HG03108 (cell line): Measurements from ENCODE around the gene ABLIM3.
"Not testable (repeated sequence)": the region's sequence is repeated elsewhere in the genome, so short reads cannot be mapped to it uniquely, and the experiment has no call there.

Source experiments
- ATAC-seq: cut with Tn5 transposase; IDR thresholded peaks from one replicate; pipeline ENCODE4 v1.9.1; 2021; ENCODE audit warnings: moderate library complexity; ENCODE audit not compliant: unreplicated experiment

The ABLIM3 gene

GRCh38 chr5:149251546-149251945 is 110.3 kb downstream of the ABLIM3 start:
- no peak for ATAC-seq

DNA sequence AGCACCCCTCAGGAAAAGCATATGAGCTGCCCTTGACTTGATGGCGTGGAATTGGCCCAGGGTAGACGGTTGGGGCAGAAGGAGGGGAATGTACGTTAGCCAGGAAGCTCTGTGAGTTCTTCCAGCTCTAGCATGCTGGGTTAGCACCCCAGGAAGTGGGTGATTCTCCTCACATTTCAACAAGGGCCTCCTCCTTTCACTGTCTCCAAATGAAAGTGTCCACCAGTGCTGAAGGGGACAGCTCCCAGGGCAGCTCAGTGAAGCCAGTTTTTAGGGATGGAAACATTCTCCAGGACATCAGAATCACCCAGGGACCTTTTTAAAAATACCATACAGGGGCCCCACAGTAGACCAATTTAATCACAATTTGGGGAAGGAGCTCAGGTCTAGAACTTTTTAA is 113.2 kb downstream of the ABLIM3 start:
- ATAC-seq, result no peak

GRCh38 chr5:149256451-149256850 is 115.2 kb downstream of the ABLIM3 start:
- no peak for ATAC-seq

- no peak for ATAC-seq
These were observed 115.8 kb downstream of the ABLIM3 start for GRCh38 chr5:149257131-149257530.

- ATAC-seq, result no peak
These were observed 116.8 kb downstream of the ABLIM3 start for GRCh38 chr5:149257889-149258705.

DNA sequence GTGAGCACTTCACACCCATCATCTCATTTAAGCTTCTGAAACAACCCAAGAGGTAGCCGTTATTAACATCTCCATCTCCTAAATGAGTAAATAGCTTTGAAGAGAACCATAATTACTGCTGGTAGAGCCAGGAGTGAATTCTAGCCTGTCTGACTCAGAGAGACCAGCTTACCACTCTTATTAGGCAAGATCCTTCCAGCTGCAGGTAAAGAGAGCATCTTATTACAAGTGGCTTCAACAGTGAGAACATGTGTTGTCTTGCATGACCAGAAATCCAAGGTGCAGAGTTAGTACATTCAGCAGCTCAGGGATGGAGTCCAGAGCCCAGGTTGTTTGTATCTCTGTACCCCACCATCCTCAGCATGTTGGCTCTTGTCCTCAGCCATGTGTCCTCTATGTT is 119.5 kb downstream of the ABLIM3 start:
- ATAC-seq, result no peak

GRCh38 chr5:149261246-149261645 is 120.0 kb downstream of the ABLIM3 start:
- ATAC-seq, result no peak

- no peak for ATAC-seq
These were observed 121.0 kb downstream of the ABLIM3 start for GRCh38 chr5:149262315-149262714.

GRCh38 chr5:149264439-149265067 is 123.3 kb downstream of the ABLIM3 start:
- peak; percentile 85 for ATAC-seq

- ATAC-seq, result no peak
These were observed 123.8 kb downstream of the ABLIM3 start for GRCh38 chr5:149265068-149265465.

DNA sequence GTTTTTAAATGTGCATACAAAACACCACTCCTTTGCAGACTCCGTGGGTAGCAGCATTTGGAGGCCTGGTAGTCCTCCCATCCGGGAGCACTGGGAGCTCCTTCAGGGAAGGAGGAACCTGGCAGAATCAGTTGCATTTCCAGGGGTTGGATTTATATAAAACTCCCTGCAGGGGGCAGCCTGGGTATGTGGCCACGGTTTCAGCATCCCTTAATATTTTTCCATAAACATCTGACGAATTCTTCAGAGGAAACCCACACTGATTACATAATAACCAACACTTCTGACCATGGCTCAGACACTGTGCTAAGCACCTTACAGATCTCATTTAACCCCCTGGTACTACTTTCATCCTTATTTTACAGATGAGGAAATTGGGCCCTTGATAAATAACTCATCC is 124.3 kb downstream of the ABLIM3 start:
- ATAC-seq, result no peak

DNA sequence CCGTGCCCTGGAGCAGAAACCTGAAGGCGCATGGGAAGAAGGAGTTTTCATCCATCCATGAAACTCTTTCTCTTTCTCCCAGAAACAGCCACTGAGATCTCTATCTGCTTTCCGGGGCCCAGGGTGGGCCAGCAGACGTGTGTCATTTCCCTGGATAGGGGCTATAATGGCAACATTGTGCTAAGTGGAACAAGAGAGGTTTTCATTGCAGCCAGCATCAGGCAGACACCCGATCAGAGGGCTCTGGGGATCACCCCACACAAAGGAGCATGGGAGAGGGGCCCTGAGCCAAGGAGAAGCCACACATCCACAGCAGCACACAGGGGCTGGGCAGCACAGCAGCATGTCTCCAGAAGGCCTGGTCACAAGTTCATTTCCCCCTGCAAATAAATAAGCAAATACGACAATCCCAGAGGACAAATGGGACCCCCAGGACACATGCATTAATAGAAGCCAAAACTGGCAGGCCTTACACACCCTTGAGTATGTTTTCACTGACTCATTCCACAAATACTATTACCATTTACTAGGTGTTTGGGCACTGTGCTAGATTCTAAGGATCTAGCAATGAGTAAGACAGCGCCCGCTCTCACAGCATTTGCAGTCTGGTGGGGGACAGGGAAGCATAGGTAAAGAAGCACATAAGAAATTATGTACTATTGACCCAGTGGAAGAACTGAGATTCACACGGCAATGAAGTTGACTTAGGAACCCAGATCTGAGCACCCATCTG is 126.1 kb downstream of the ABLIM3 start:
- ATAC-seq, result no peak

DNA sequence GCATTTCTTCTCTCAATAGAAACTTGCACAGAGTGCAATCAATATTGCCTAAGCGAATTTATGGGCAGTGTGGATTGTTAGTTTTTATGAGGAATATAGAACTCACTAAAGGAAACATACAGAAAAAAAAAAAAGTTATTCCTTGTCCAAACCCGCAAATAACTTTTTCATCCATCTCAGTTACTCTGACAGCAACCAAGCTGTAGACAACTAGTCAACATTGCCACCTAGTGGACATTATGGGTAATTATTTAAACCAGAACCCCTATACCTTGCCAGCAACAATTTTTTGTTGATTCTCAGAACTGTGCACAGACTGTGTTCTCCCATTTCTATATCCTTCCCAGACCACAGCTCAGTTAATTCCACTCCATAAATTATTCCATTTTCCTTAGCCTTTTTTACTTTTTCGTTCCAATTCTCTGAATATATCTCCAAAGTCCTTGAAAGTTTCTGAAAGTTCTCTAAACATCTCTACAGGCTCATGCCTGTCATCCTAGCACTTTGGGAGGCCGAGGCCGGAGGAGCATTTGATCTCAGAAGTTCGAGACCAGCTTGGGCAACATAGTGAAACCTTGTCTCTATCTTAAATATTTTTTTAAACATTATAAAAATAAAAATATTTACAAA is 127.8 kb downstream of the ABLIM3 start:
- ATAC-seq, result no peak

DNA sequence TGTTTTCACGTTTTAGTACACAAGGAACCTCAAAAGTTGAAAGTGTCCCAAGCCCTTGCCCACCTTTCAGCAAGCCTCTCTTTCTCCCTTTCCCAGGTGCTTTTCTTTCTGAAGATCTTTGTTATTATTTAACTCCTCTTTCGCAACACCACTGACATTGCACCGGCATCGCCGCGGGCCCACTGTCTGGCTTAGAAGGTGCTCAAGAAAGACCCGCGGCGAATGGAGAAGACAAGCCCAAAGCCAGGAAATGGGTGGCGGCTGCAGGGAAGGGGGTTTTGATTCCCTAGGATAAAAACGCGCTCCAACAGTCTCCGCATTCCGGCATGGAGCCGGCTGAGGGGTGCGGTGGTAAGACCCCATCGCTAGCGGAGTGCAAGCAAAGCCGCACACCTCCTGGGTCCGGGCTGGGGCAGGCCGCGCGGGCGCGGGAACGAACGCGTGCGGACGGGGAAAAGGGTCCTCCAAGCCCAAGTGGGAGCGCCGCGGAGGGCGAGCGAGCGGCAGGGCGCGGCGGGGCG is 130.0 kb downstream of the ABLIM3 start:
- no peak for ATAC-seq

GRCh38 chr5:149271716-149272563 is 130.6 kb downstream of the ABLIM3 start, which contains the start of gene AFAP1L1:
AFAP1L1 (plus strand) TSS chr5:149271859; CDS start chr5:149271969, 110 bp downstream.
- no peak for ATAC-seq

GRCh38 chr5:149272781-149273180 is 131.5 kb downstream of the ABLIM3 start:
- ATAC-seq, result not testable (repeated sequence)

GRCh38 chr5:149273237-149273636 is 131.9 kb downstream of the ABLIM3 start:
- no peak for ATAC-seq

DNA sequence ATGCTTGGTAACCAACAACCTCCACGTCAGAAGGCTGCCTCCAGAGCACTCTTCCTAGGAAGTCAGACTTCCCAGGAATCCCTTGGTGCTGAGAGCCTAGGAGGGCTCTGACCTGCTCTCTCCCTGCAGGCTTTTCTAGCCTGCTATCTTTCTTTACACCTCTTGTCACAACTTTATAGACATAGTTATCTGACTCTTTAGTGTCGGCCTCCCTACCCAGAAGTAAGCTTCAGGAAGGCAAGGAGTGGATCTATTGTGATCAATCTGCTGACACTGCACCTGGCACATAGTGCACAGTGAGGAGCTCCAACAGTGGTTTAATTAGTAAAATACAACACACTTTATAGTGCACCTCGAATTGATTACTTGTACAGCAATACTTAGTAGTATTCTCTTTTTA is 132.7 kb downstream of the ABLIM3 start:
- no peak for ATAC-seq

- ATAC-seq, result no peak
These were observed 133.6 kb downstream of the ABLIM3 start for GRCh38 chr5:149274939-149275338.

DNA sequence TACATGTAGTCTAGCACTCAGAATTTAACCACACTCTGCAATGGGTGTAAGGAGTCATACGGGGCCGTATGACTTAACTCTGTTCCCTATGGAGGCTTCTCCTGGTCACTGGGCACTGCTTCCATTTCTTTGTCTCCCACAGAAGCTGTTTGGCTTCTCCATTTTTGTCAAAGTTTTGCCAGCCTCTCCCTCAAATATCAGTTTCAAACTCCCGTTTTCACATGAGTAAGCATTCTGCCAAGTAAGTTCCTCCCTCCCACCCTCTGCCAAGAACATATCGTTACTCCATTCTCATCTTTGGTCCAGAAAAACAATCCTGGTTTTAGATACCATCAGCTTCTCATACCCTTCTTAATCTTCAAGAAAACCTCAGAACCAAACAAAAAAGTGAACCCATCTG is 136.5 kb downstream of the ABLIM3 start:
- no peak for ATAC-seq
